NCI-H128 (cell line): ENCODE measurements around the gene PPP4R3B.

Source experiments
- DNase-seq: peaks from one replicate; lab custom pipeline; 2025; ENCODE audit not compliant: unreplicated experiment; lab: John Stamatoyannopoulos, UW

The PPP4R3B gene

DNA sequence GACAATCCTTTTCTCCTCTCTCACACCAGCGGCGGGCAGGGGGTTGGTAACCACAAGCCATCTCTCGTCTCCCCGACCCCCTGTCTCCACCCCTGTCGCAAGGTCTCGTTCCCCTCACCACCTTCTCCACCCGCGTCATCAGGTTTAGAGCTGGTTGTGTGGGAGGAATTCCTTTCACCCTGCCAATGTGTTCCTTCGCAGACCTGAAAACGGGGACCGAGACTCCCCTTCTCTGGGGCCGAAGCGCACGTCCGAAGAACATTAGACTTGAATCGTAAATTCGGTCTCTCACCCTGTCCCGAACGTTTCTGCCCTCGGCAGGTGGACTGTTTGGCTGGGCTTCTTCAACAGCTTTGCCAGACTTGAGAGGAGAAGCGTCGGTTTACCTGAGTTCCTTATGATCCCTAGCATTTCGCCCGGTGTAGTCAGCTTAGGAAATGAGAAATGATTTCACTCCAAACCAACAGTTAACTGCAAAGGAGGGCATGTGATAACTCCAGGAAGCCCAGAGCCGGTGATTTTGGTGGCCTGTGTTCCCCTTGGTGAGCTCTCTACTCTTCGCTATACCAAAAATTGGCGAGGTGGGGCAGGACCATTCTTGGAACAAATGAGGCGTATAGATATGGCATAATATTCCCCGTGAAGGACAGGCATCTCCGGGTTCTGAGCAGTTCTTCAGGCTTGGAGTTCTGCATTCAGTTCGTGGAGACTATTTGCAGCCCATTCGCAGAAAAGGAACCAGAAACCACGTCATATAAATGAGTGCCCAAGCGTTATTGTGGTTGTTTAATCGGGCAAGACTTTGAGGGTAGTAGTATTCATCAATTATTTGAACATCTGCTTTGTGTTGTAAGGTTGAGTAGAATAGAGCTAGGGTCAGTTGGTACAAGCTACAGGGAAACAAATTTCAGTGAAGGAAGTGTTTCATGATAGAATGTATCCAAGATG, 97.2 kb downstream of the PPP4R3B start:
- no peak for DNase-seq

- DNase-seq = no peak
Observed at GRCh38 chr2:55518841-55519165, 98.6 kb downstream of the PPP4R3B start.

DNA sequence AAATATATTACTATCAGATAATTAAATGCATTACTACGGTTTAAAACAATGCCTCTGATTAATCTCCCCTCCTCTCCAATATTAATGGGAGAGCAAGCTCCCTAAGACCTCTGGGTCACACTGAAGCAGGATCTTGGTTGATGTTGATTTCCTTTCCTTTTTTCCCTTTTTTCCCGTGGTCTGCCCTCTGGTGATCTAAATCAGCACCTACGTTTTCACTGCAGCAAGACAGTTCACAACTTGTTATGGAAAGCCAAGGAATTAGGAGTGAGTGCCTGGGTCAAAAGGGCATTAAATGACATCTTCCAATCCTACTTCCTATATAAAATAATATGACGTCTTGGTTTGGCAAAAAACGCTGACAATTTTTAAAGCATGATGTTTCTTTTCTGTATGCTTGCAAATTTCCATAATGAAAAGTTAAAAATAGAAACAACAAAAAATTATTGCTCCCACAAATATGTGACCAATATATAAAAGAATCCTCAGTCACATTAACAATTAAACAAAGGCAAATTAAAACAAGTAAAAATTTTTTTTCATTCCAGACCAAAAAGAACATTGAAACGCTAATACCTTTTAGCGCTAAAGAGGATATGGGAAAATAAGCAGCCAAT, 105.8 kb downstream of the PPP4R3B start:
- DNase-seq = no peak

GRCh38 chr2:55502590-55503141, 114.8 kb downstream of the PPP4R3B start:
- no peak for DNase-seq

DNA sequence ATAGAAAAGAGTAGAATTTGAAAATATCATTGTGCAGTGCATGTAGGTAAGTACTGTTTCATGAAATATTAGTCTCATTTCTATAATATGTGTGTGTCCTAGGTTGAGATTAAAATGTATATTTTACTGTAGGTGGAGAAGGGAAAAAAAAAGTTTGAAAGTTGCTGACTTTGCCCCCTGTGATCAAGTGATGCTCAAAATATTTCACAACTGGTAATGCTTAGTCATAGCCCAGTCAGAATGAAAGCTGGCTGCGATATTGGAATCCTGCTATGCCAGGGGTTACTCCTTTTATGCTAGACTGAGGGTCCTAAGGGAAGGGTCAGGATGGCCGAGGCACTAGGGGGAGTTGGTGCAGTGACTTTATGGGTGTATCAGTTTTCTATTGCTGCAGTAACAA, 117.4 kb downstream of the PPP4R3B start:
- no peak for DNase-seq

DNA sequence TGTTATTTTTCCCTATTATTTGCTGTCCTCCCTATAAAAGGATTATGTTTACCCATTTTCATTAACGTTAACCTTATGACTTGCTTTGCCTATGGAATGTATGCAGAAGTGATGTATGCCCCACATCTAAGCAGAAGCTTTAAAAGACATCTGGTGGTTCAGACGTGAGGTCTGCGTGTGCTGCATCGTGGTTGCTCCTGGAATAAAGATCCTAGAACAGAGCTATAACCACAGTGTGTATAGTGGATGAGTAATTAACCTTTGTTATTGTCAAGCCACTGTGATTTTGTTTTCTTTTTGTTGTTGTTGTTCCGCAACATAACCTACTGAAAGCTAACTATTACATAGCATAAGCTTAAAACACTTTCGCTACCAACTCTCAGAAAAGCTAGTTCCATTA, 118.8 kb downstream of the PPP4R3B start:
- DNase-seq = no peak
